ENCODE data around the gene UBL4A. TPM values are rescaled to one million over a fixed set of nuclear protein-coding genes. Genes with fewer than 3 reads are reported as not detected.
A peak's percentile ranks its signal among the peaks of the same experiment; 100 is the strongest.

Gene UBL4A
- total RNA-seq, 1 experiment from 2014 or later = 38.8 TPM

- Mint-ChIP-seq H3K9me3 (ENCODE audit: unreplicated experiment) (no peaks in the 10 kb centered on the region), H3K4me1 (ENCODE audit: low read depth, unreplicated experiment) (peaks cover 6% of the 10 kb centered on the region), H3K27ac (ENCODE audit: unreplicated experiment) (peak overlapping the region; percentile 84), H3K27me3 (ENCODE audit: insufficient read depth, unreplicated experiment) (no peaks in the 10 kb centered on the region), H3K4me3 (ENCODE audit: unreplicated experiment) (no peak overlapping the region), H3K36me3 (ENCODE audit: insufficient read depth, unreplicated experiment) (peaks cover 15% of the 10 kb centered on the region)
- Histone ChIP-seq H3K9me3 (no peaks in the 10 kb centered on the region), H3K4me1 (peaks cover 4% of the 10 kb centered on the region; the same call in 1 of the 2 replicates), H3K27me3 (replicated peaks; ENCODE audit: control insufficient read depth, insufficient read depth, low read length) (no peaks in the 10 kb centered on the region), H3K4me3 (ENCODE audit: low read depth, low read length) (no peak overlapping the region), H3K36me3 (ENCODE audit: control insufficient read depth, insufficient read depth, low read length) (0 out of 2 replicates have a peak, but pooled peaks cover 1% of the 10 kb centered on the region)
- ChIA-PET POLR2A (interaction anchor here (1.1 to 1.2 kb wide), 3 partner anchors 9 to 54 kb away, joined by 3 to 4 read pairs (median 3); partner anchors contain the start of gene LAGE3), CTCF (no interaction called here)
- DNase-seq = no peak
- no peak for TF ChIP-seq CTCF (IDR thresholded peaks at IDR 0.05; ENCODE audit: insufficient read depth in 1 of 2, low read depth in 1 of 2, low read length in 1 of 2, severe bottlenecking in 1 of 2, unreplicated experiment in 1 of 2)
- intact Hi-C loops (cut with micrococcal nuclease; ENCODE audit: unreplicated experiment) = no loop called here
- BruUV-seq (replicated peaks) = no TSS peak
These were observed 1.3 kb upstream of the UBL4A start for GRCh38 chrX:154487518-154488290.

DNA sequence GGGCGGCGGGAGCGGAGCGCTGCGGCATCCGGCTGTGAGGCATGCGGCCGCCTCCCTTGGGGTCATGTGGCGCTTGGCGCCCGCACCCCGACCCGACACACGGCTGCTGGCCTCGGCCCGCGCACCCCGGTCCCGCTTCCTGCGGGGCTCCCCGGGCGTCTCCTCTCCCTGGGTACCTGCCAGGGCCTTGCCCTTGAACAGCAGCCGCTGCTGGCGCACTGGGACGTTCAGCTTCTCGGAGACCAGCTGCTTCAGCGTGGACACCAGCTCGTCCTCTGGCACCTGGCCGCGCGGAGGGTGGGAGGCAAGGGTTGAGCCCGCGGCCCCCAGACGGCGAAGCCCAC is 391 bp downstream of the UBL4A start:
- Histone ChIP-seq H3K9me3 (no peaks in the 10 kb centered on the region), H3K36me3 (ENCODE audit: control insufficient read depth, insufficient read depth, low read length) (0 out of 2 replicates have a peak, but pooled peaks cover 1% of the 10 kb centered on the region), H3K4me1 (peaks cover 4% of the 10 kb centered on the region; the same call in 1 of the 2 replicates), H3K4me3 (ENCODE audit: low read depth, low read length) (peak overlapping the region; percentile 70), H3K27me3 (replicated peaks; ENCODE audit: control insufficient read depth, insufficient read depth, low read length) (no peaks in the 10 kb centered on the region)
- Mint-ChIP-seq H3K36me3 (ENCODE audit: insufficient read depth, unreplicated experiment) (peaks cover 15% of the 10 kb centered on the region), H3K9me3 (ENCODE audit: unreplicated experiment) (no peaks in the 10 kb centered on the region), H3K27ac (ENCODE audit: unreplicated experiment) (no peak overlapping the region), H3K27me3 (ENCODE audit: insufficient read depth, unreplicated experiment) (no peaks in the 10 kb centered on the region), H3K4me3 (ENCODE audit: unreplicated experiment) (peak overlapping the region; percentile 71), H3K4me1 (ENCODE audit: low read depth, unreplicated experiment) (peaks cover under 1% of the 10 kb centered on the region)
- no TSS peak for BruUV-seq (replicated peaks)
- no peak for TF ChIP-seq CTCF (IDR thresholded peaks at IDR 0.05; ENCODE audit: insufficient read depth in 1 of 2, low read depth in 1 of 2, low read length in 1 of 2, severe bottlenecking in 1 of 2, unreplicated experiment in 1 of 2)
- CTCF ChIA-PET = interaction anchor here (0.6 kb wide), 1 partner anchor 41 kb away, joined by 4 read pairs; no protein-coding TSS in a partner anchor
- DNase-seq = peak in 1 of 2 experiments; percentile 27
- POLR2A ChIA-PET = interaction anchor here (0.6 kb wide), 1 partner anchor 33 kb away, joined by 3 read pairs; no protein-coding TSS in a partner anchor
- intact Hi-C loops (cut with micrococcal nuclease; ENCODE audit: unreplicated experiment) = no loop called here

DNA sequence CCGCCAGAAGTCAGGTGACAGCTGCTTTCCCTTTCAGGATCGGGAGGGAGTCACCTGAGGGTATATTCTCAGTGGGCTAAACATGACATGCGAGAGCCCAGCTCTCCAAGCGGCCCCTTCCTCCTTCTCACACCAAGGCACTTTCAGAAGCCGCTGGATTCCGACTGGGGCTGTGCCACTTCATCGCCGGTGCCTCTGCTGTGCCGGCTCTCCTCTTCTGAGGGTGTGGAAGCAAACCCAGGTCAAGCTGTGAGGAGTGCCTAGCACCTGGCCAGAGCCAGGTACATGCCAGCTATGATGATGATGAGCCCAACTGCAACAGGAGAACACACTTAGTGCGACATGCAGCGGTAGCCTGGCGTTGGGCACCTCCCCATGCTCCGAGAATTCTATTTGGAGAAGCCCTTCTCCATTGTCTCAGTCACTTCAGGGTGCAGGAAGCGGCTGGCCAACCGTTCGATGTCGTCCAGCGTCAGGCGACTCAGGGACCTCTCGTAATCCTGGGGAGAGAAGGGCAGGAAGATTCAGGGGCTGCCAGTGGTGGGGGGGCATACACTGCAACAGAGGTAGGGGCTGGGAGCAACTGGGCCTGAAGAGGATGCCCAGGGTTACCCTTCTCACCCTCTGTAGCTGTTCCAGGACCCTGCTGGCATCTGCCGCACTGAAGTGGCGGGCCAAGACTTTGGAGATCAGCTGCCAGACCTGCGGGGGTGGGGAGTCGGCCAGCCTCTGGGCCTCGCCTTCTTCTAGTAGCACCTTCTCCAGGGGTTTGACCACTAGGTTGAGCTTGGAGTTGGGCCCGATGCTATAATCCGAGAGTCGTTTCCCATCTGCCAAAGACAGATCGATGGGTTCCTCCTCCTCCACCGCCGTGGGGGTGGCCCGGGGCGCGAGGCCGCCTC is 1.0 kb downstream of the UBL4A start:
- H3K4me1 Mint-ChIP-seq (ENCODE audit: low read depth, unreplicated experiment) = no peaks in the 10 kb centered on the region
- POLR2A ChIA-PET = no interaction called here
- H3K36me3 ChIP-seq (ENCODE audit: control insufficient read depth, insufficient read depth, low read length) = 0 out of 2 replicates have a peak, but pooled peaks cover 1% of the 10 kb centered on the region
- H3K4me3 Mint-ChIP-seq (ENCODE audit: unreplicated experiment) = peak overlapping the region; percentile 71
- intact Hi-C loops (cut with micrococcal nuclease; ENCODE audit: unreplicated experiment) = no loop called here
- H3K36me3 Mint-ChIP-seq (ENCODE audit: insufficient read depth, unreplicated experiment) = peaks cover 15% of the 10 kb centered on the region
- no peak for TF ChIP-seq CTCF (IDR thresholded peaks at IDR 0.05; ENCODE audit: insufficient read depth in 1 of 2, low read depth in 1 of 2, low read length in 1 of 2, severe bottlenecking in 1 of 2, unreplicated experiment in 1 of 2)
- H3K27me3 ChIP-seq (replicated peaks; ENCODE audit: control insufficient read depth, insufficient read depth, low read length) = no peaks in the 10 kb centered on the region
- H3K27ac Mint-ChIP-seq (ENCODE audit: unreplicated experiment) = no peak overlapping the region
- DNase-seq = no peak
- H3K4me3 ChIP-seq (ENCODE audit: low read depth, low read length) = peak overlapping the region; percentile 70
- no TSS peak for BruUV-seq (replicated peaks)
- CTCF ChIA-PET = interaction anchor here (0.5 to 0.6 kb wide), 2 partner anchors 42 to 46 kb away, joined by 4 to 5 read pairs; no protein-coding TSS in a partner anchor
- no peaks in the 10 kb centered on the region for H3K27me3 Mint-ChIP-seq (ENCODE audit: insufficient read depth, unreplicated experiment)
- H3K4me1 ChIP-seq = peaks cover 4% of the 10 kb centered on the region; the same call in 1 of the 2 replicates
- no peaks in the 10 kb centered on the region for H3K9me3 ChIP-seq
- H3K9me3 Mint-ChIP-seq (ENCODE audit: unreplicated experiment) = no peaks in the 10 kb centered on the region
